ENCODE data around the gene SH3RF3. TPM values are rescaled to one million over a fixed set of nuclear protein-coding genes. Genes with fewer than 3 reads are reported as not detected.

Gene SH3RF3
- total and polyA plus RNA-seq, 9 of the 15 experiments (the other 6 are each of a cell fraction or from before 2014, with no cell fraction given), result 0.02 TPM; not detected in 8

GRCh38 chr2:109289504-109290222, 160.7 kb downstream of the SH3RF3 start (continued):
- TF ChIP-seq ETS1 (conservative IDR thresholded peaks at IDR 0.05; ENCODE audit: control insufficient read depth, low read depth, low read length), result no peak

- Histone ChIP-seq H3K4me1 (replicated peaks in 1 of 2; ENCODE audit: control insufficient read depth in 2 of 2, insufficient read depth in 2 of 2, low read length in 2 of 2) (no peaks in the 10 kb centered on the region), H3K79me2 (ENCODE audit: control insufficient read depth, insufficient read depth, low read length) (no peaks in the 10 kb centered on the region), H2AFZ (ENCODE audit: low read depth, low read length) (no peak overlapping the region), H3K9me1 (ENCODE audit: control insufficient read depth, insufficient read depth, low read length) (no peaks in the 10 kb centered on the region), H3K36me3 (ENCODE audit: control insufficient read depth, insufficient read depth, low read length) (no peaks in the 10 kb centered on the region), H3K9me3 (replicated peaks; ENCODE audit: control insufficient read depth, insufficient read depth, low read depth, low read length) (no peaks in the 10 kb centered on the region), H4K20me1 (replicated peaks; ENCODE audit: control insufficient read depth, insufficient read depth, low read length) (no peaks in the 10 kb centered on the region), H3K9ac (ENCODE audit: insufficient read depth in 1 of 2, low read depth in 2 of 2, low read length in 2 of 2) (no peak overlapping the region), H3K27ac (ENCODE audit: extremely low read depth, low read depth, low read length) (no peak overlapping the region), H3K4me2 (ENCODE audit: insufficient read depth, low read length) (no peak overlapping the region), H3K4me3 (no peak overlapping the region), H3K27me3 (ENCODE audit: control insufficient read depth in 2 of 2, insufficient read depth in 2 of 2, low read length in 2 of 2) (peaks cover 5 to 27% of the 10 kb centered on the region in 2 experiments; a peak in 4 of 5 replicates)
- intact Hi-C loops (cut with micrococcal nuclease) (no loop called here), in situ Hi-C loops (cut with MboI) (no loop called here)
- ChIA-PET POLR2A (no interaction called here), CTCF (ENCODE audit: low intra/inter-chr PET ratio) (no interaction called here)
- BruUV-seq (replicated peaks), result no TSS peak
- DNase-seq (ENCODE audit: extremely low read depth in 1 of 4, low spot score in 3 of 4) (no peak), FAIRE-seq (no peak), ATAC-seq (no peak)
- WGBS (ENCODE audit: insufficient coverage, low coverage, missing lambda C conversion rate), result 1% methylated on average over 14 of the region's 14 CpGs
- no peak for TF ChIP-seq PHTF2 (CRISPR knock-in tag; IDR thresholded peaks at IDR 0.05)
- no peak for TF ChIP-seq HMGN3 (IDR thresholded peaks at IDR 0.05; ENCODE audit: borderline replicate concordance, extremely low read depth, insufficient read length, low read depth, low read length)
- no peak for TF ChIP-seq ZNF324 (CRISPR knock-in tag; IDR thresholded peaks at IDR 0.05)
- no peak for TF ChIP-seq HDAC3 (IDR thresholded peaks at IDR 0.05; ENCODE audit: borderline replicate concordance, partially characterized antibody)
- no peak for TF ChIP-seq RBFOX2 (IDR thresholded peaks at IDR 0.05; ENCODE audit: low read depth, low read length)
- no peak for TF ChIP-seq ZNF778 (CRISPR knock-in tag; IDR thresholded peaks at IDR 0.05)
- TF ChIP-seq SREBF1 (IDR thresholded peaks at IDR 0.05; ENCODE audit: borderline replicate concordance, low read depth, low read length), result no peak
- TF ChIP-seq ZNF311 (CRISPR knock-in tag; IDR thresholded peaks at IDR 0.05), result no peak
- no peak for TF ChIP-seq THAP12 (CRISPR knock-in tag; IDR thresholded peaks at IDR 0.05)
- TF ChIP-seq NRF1 (conservative IDR thresholded peaks at IDR 0.05 in 1 of 2, IDR thresholded peaks at IDR 0.05 in 1 of 2), result no peak
- no peak for TF ChIP-seq ATF7 (IDR thresholded peaks at IDR 0.05)
- no peak for TF ChIP-seq MCM3 (IDR thresholded peaks at IDR 0.05)
- TF ChIP-seq NBN (IDR thresholded peaks at IDR 0.05; ENCODE audit: low read depth), result no peak
- no peak for TF ChIP-seq ZNF696 (CRISPR knock-in tag; conservative IDR thresholded peaks at IDR 0.05)
- TF ChIP-seq TAF7 (tag; IDR thresholded peaks at IDR 0.05), result no peak
These were observed 162.1 kb downstream of the SH3RF3 start for GRCh38 chr2:109290887-109291643.
